Measurements from ENCODE around the gene MGAT5. TPM values are rescaled to one million over a fixed set of nuclear protein-coding genes. Genes with fewer than 3 reads are reported as not detected.

The MGAT5 gene
- total RNA-seq, result 10 to 100 TPM; 38.3 to 46.6 TPM

DNA sequence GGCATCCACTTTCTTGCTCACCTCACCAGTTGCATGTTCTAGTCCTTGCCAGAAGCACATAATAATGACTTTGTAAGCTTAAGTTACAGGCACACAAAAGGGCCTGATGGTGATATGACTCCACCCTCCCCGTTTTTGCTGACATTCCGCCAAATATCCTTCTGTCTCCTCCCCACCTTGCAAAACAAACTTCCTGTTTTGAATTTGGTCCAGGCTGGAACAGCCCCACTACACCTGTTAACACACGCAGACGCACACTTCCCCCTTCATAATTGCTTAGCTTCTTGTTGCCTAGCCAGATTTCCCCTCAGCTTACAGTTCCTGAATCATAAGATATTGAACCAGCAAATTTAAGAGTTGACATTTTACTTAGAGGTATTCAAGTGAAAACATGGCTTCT, at the start of gene MGAT5:
Gene MGAT5, plus strand, starts transcription at position 269 of the 400 bp plus-strand sequence. CDS start 332 bp downstream, outside the sequence.

